ENCODE measurements around the gene TOP3B. TPM values are rescaled to one million over a fixed set of nuclear protein-coding genes. Genes with fewer than 3 reads are reported as not detected.

The TOP3B gene
- total RNA-seq, 1 donor from 2014 or later = 83.5 TPM

- no peak overlapping the region for H3K27ac Mint-ChIP-seq (ENCODE audit: unreplicated experiment)
- H3K4me1 Mint-ChIP-seq (ENCODE audit: low read depth, unreplicated experiment) = peaks cover 28% of the 10 kb centered on the region
- no peak for TF ChIP-seq CTCF (IDR thresholded peaks at IDR 0.05; ENCODE audit: partially characterized antibody, unreplicated experiment)
- H3K36me3 Mint-ChIP-seq (ENCODE audit: unreplicated experiment) = peaks cover 4% of the 10 kb centered on the region
- peaks cover 9% of the 10 kb centered on the region for H3K27me3 Mint-ChIP-seq (ENCODE audit: unreplicated experiment)
- H3K9me3 Mint-ChIP-seq (ENCODE audit: unreplicated experiment) = peaks cover 7% of the 10 kb centered on the region
- DNase-seq = no peak
- H3K4me3 Mint-ChIP-seq (ENCODE audit: unreplicated experiment) = no peak overlapping the region
These were observed 32.6 kb downstream of the TOP3B start for GRCh38 chr22:21949948-21950347.

GRCh38 chr22:21949569-21949918 is 33.0 kb downstream of the TOP3B start:
- Mint-ChIP-seq H3K27ac (ENCODE audit: unreplicated experiment) (peak overlapping the region; percentile 55), H3K27me3 (ENCODE audit: unreplicated experiment) (peaks cover 9% of the 10 kb centered on the region), H3K4me3 (ENCODE audit: unreplicated experiment) (no peak overlapping the region), H3K36me3 (ENCODE audit: unreplicated experiment) (peaks cover 5% of the 10 kb centered on the region), H3K9me3 (ENCODE audit: unreplicated experiment) (peaks cover 7% of the 10 kb centered on the region), H3K4me1 (ENCODE audit: low read depth, unreplicated experiment) (peaks cover 29% of the 10 kb centered on the region)
- no peak for TF ChIP-seq CTCF (IDR thresholded peaks at IDR 0.05; ENCODE audit: partially characterized antibody, unreplicated experiment)
- DNase-seq = no peak

- Mint-ChIP-seq H3K27me3 (ENCODE audit: unreplicated experiment) (peaks cover 9% of the 10 kb centered on the region), H3K27ac (ENCODE audit: unreplicated experiment) (peak overlapping the region; percentile 55), H3K9me3 (ENCODE audit: unreplicated experiment) (peaks cover 9% of the 10 kb centered on the region), H3K36me3 (ENCODE audit: unreplicated experiment) (peaks cover 5% of the 10 kb centered on the region), H3K4me3 (ENCODE audit: unreplicated experiment) (no peak overlapping the region), H3K4me1 (ENCODE audit: low read depth, unreplicated experiment) (peaks cover 29% of the 10 kb centered on the region)
- DNase-seq = no peak
- TF ChIP-seq CTCF (IDR thresholded peaks at IDR 0.05; ENCODE audit: partially characterized antibody, unreplicated experiment) = no peak
These were observed 33.6 kb downstream of the TOP3B start for GRCh38 chr22:21948824-21949568.

GRCh38 chr22:21948390-21948789 is 34.2 kb downstream of the TOP3B start:
- Mint-ChIP-seq H3K4me1 (ENCODE audit: low read depth, unreplicated experiment) (peaks cover 29% of the 10 kb centered on the region), H3K9me3 (ENCODE audit: unreplicated experiment) (peaks cover 10% of the 10 kb centered on the region), H3K27ac (ENCODE audit: unreplicated experiment) (no peak overlapping the region), H3K36me3 (ENCODE audit: unreplicated experiment) (peaks cover 5% of the 10 kb centered on the region), H3K27me3 (ENCODE audit: unreplicated experiment) (peaks cover 9% of the 10 kb centered on the region), H3K4me3 (ENCODE audit: unreplicated experiment) (no peak overlapping the region)
- TF ChIP-seq CTCF (IDR thresholded peaks at IDR 0.05; ENCODE audit: partially characterized antibody, unreplicated experiment) = no peak
- DNase-seq = no peak

Measured in glutamatergic neuron (in vitro differentiated cells).